Fibroblast of lung (primary cell): Measurements from ENCODE around the gene LSAMP.

ENCODE experiments used
- CTCF ChIP-seq, 2 donors: IDR thresholded peaks in 1 of 2; conservative IDR thresholded peaks in 1 of 2; 1 replicate in 1 of 2; 2 replicates in 1 of 2; pipeline ENCODE4 v1.5.1; 2011 to 2012; ENCODE audit warnings: low read length in 2 of 2, control low read depth in 1 of 2, inconsistent platforms in 1 of 2, low read depth in 1 of 2, mild to moderate bottlenecking in 1 of 2
- EZH2 ChIP-seq: IDR thresholded peaks from 2 replicates; pipeline ENCODE4 v1.5.1; 2012; ENCODE audit warnings: low read length, control low read depth, mild to moderate bottlenecking; ENCODE audit errors: missing control alignments

GRCh38 chr3:115937054-115937453, 508.2 kb downstream of the LSAMP start:
- TF ChIP-seq CTCF (conservative IDR thresholded peaks at IDR 0.05 in 1 of 2, IDR thresholded peaks at IDR 0.05 in 1 of 2; ENCODE audit: low read depth in 1 of 2, low read length in 2 of 2) (peak; percentile 38 to 55), EZH2 (no peak)
